SJCRH30 (cell line): ENCODE measurements around the gene DIPK1B. TPM values are rescaled to one million over a fixed set of nuclear protein-coding genes. Genes with fewer than 3 reads are reported as not detected.

Experiments
- DNase-seq, 2 experiments: peaks; one replicate each; pipeline ENCODE4 v3.0.0-alpha.2; 2015 to 2020
- H3K27ac ChIP-seq: fragments of 250-450 bp; sonication (Bioruptor Pico); 2 replicates; pipeline ENCODE4 v1.5.1; 2020; ENCODE audit warnings: mild to moderate bottlenecking, moderate library complexity
- H3K27me3 ChIP-seq: fragments of 250-450 bp; sonication (Bioruptor Pico); 2 replicates; pipeline ENCODE4 v1.5.1; 2020; ENCODE audit warnings: mild to moderate bottlenecking, moderate library complexity
- H3K36me3 ChIP-seq: fragments of 250-450 bp; sonication (Bioruptor Pico); 2 replicates; pipeline ENCODE4 v1.5.1; 2020; ENCODE audit warnings: mild to moderate bottlenecking, moderate library complexity
- H3K4me1 ChIP-seq: fragments of 250-450 bp; sonication (Bioruptor Pico); 2 replicates; pipeline ENCODE4 v1.5.1; 2020; ENCODE audit warnings: mild to moderate bottlenecking, moderate library complexity
- H3K4me3 ChIP-seq: fragments of 250-450 bp; sonication (Bioruptor Pico); 2 replicates; pipeline ENCODE4 v1.5.1; 2020; ENCODE audit warnings: mild to moderate bottlenecking, moderate library complexity
- H3K9me3 ChIP-seq: fragments of 250-450 bp; sonication (Bioruptor Pico); replicated peaks from 2 replicates; pipeline ENCODE4 v1.5.1; 2020; ENCODE audit warnings: mild to moderate bottlenecking, moderate library complexity
- total RNA-seq: library from RNA; depleted of rRNA; stranded (reverse); fragments of >200 nt; shearing (Covaris generic); gene quantifications from 2 replicates; pipeline ENCODE4 v1.2.3, GENCODE V29; 2014

DIPK1B gene
- total RNA-seq, 1 experiment from 2014 or later: 5.0 TPM

- DNase-seq: no peak
- Histone ChIP-seq H3K9me3 (no peaks in the 10 kb centered on the region), H3K36me3 (no peaks in the 10 kb centered on the region), H3K4me1 (no peaks in the 10 kb centered on the region), H3K27ac (no peak overlapping the region), H3K27me3 (no peaks in the 10 kb centered on the region; the same call in 1 of the 2 replicates), H3K4me3 (no peak overlapping the region)
These were observed 32.9 kb upstream of the DIPK1B start for GRCh38 chr9:136679431-136679941.

- H3K27ac ChIP-seq: no peak overlapping the region
- no peaks in the 10 kb centered on the region; the same call in 1 of the 2 replicates for H3K27me3 ChIP-seq
- H3K4me3 ChIP-seq: no peak overlapping the region
- no peak for DNase-seq
- no peaks in the 10 kb centered on the region for H3K9me3 ChIP-seq
- no peaks in the 10 kb centered on the region for H3K36me3 ChIP-seq
- H3K4me1 ChIP-seq: no peaks in the 10 kb centered on the region
These were observed 31.3 kb upstream of the DIPK1B start for GRCh38 chr9:136681029-136681428.

GRCh38 chr9:136681945-136682699 lies 30.2 kb upstream of the DIPK1B start:
- Histone ChIP-seq H3K36me3 (no peaks in the 10 kb centered on the region), H3K4me3 (no peak overlapping the region), H3K27me3 (no peaks in the 10 kb centered on the region; the same call in 1 of the 2 replicates), H3K9me3 (no peaks in the 10 kb centered on the region), H3K4me1 (no peaks in the 10 kb centered on the region), H3K27ac (no peak overlapping the region)
- DNase-seq: no peak

GRCh38 chr9:136682710-136683109 lies 29.7 kb upstream of the DIPK1B start:
- no peaks in the 10 kb centered on the region for H3K9me3 ChIP-seq
- H3K4me1 ChIP-seq: no peaks in the 10 kb centered on the region
- H3K4me3 ChIP-seq: no peak overlapping the region
- no peak overlapping the region for H3K27ac ChIP-seq
- no peaks in the 10 kb centered on the region; the same call in 1 of the 2 replicates for H3K27me3 ChIP-seq
- no peak for DNase-seq
- H3K36me3 ChIP-seq: no peaks in the 10 kb centered on the region

- no peaks in the 10 kb centered on the region for H3K9me3 ChIP-seq
- no peak overlapping the region for H3K4me3 ChIP-seq
- H3K27me3 ChIP-seq: peaks cover 5% of the 10 kb centered on the region; the same call in 1 of the 2 replicates
- no peak overlapping the region for H3K27ac ChIP-seq
- no peak for DNase-seq
- no peaks in the 10 kb centered on the region for H3K36me3 ChIP-seq
- H3K4me1 ChIP-seq: no peaks in the 10 kb centered on the region
These were observed 29.1 kb upstream of the DIPK1B start for GRCh38 chr9:136683173-136683745.

GRCh38 chr9:136683755-136684154 lies 28.6 kb upstream of the DIPK1B start:
- no peaks in the 10 kb centered on the region for H3K4me1 ChIP-seq
- no peak overlapping the region for H3K27ac ChIP-seq

GRCh38 chr9:136684339-136684738 lies 28.0 kb upstream of the DIPK1B start:
- no peaks in the 10 kb centered on the region for H3K4me1 ChIP-seq
- DNase-seq: no peak
- no peaks in the 10 kb centered on the region for H3K36me3 ChIP-seq
- H3K9me3 ChIP-seq: no peaks in the 10 kb centered on the region
- H3K27me3 ChIP-seq: peaks cover 16% of the 10 kb centered on the region
- no peak overlapping the region for H3K4me3 ChIP-seq
- H3K27ac ChIP-seq: no peak overlapping the region

More at GRCh38 chr9:136683755-136684154, 28.6 kb upstream of the DIPK1B start:
- H3K9me3 ChIP-seq: no peaks in the 10 kb centered on the region
- no peaks in the 10 kb centered on the region for H3K36me3 ChIP-seq
- no peak overlapping the region for H3K4me3 ChIP-seq
- peaks cover 10% of the 10 kb centered on the region for H3K27me3 ChIP-seq
- DNase-seq: no peak

- Histone ChIP-seq H3K4me3 (no peak overlapping the region), H3K36me3 (no peaks in the 10 kb centered on the region), H3K4me1 (no peaks in the 10 kb centered on the region), H3K27ac (no peak overlapping the region), H3K9me3 (no peaks in the 10 kb centered on the region), H3K27me3 (peaks cover 19% of the 10 kb centered on the region)
- no peak for DNase-seq
These were observed 27.6 kb upstream of the DIPK1B start for GRCh38 chr9:136684799-136685198.

GRCh38 chr9:136685216-136685615 lies 27.2 kb upstream of the DIPK1B start:
- no peak overlapping the region for H3K27ac ChIP-seq
- H3K4me1 ChIP-seq: peaks cover 4% of the 10 kb centered on the region
- H3K27me3 ChIP-seq: peaks cover 23% of the 10 kb centered on the region
- H3K36me3 ChIP-seq: no peaks in the 10 kb centered on the region
- H3K4me3 ChIP-seq: no peak overlapping the region
- no peak for DNase-seq
- no peaks in the 10 kb centered on the region for H3K9me3 ChIP-seq

- peaks cover 12% of the 10 kb centered on the region for H3K4me1 ChIP-seq
- no peak overlapping the region for H3K27ac ChIP-seq
- H3K4me3 ChIP-seq: peak overlapping the region; percentile 65
- no peaks in the 10 kb centered on the region for H3K9me3 ChIP-seq
- no peak for DNase-seq
- no peaks in the 10 kb centered on the region for H3K36me3 ChIP-seq
- H3K27me3 ChIP-seq: peaks cover 27% of the 10 kb centered on the region
These were observed 26.4 kb upstream of the DIPK1B start for GRCh38 chr9:136685790-136686533.

GRCh38 chr9:136686534-136686793 lies 25.9 kb upstream of the DIPK1B start:
- peak overlapping the region; percentile 65 for H3K4me3 ChIP-seq
- no peak for DNase-seq
- H3K4me1 ChIP-seq: peaks cover 17% of the 10 kb centered on the region
- no peak overlapping the region for H3K27ac ChIP-seq
- H3K36me3 ChIP-seq: no peaks in the 10 kb centered on the region
- H3K27me3 ChIP-seq: peaks cover 27% of the 10 kb centered on the region
- H3K9me3 ChIP-seq: no peaks in the 10 kb centered on the region

GRCh38 chr9:136686794-136687711 lies 25.3 kb upstream of the DIPK1B start, which contains the start of gene AGPAT2:
TSS of gene AGPAT2 (minus strand) at chr9:136687457. CDS start at chr9:136687357, 100 bp downstream.
- Histone ChIP-seq H3K27ac (no peak within 1 kb of the TSS), H3K36me3 (no peaks in the 10 kb centered on the region), H3K4me3 (peak within 1 kb of the TSS; percentile 65), H3K9me3 (no peaks in the 10 kb centered on the region), H3K4me1 (peaks cover 17% of the 10 kb centered on the region), H3K27me3 (peaks cover 32% of the 10 kb centered on the region)
- peak; percentile 65 to 75 for DNase-seq

- Histone ChIP-seq H3K9me3 (no peaks in the 10 kb centered on the region), H3K36me3 (no peaks in the 10 kb centered on the region), H3K4me3 (no peak overlapping the region), H3K4me1 (peaks cover 17% of the 10 kb centered on the region), H3K27ac (no peak overlapping the region), H3K27me3 (peaks cover 38% of the 10 kb centered on the region)
- no peak for DNase-seq
These were observed 24.6 kb upstream of the DIPK1B start for GRCh38 chr9:136687721-136688223.
